Activated CD4-positive, alpha-beta memory T cell treated with anti-CD3 and anti-CD28 coated beads, Interleukin-2, amount 10 ng/mL, durations not matched to agents 7 days and 5 days (primary cell): ENCODE data around the gene LEFTY2. TPM values are rescaled to one million over a fixed set of nuclear protein-coding genes. Genes with fewer than 3 reads are reported as not detected.
"Not testable (repeated sequence)": the region's sequence is repeated elsewhere in the genome, so short reads cannot be mapped to it uniquely, and the experiment has no call there.

ENCODE experiments used
- CTCF ChIA-PET: fragments of 350-600 bp; sonication (Branson Sonifier 250); formaldehyde crosslinking; loops from one replicate; lab custom pipeline; 2021; ENCODE audit warnings: antibody characterized with exemption, inconsistent platforms; lab: Charles Lee
- POLR2A ChIA-PET: fragments of 350-600 bp; sonication (Branson Sonifier 250); formaldehyde crosslinking; loops from one replicate; lab custom pipeline; 2021; ENCODE audit warnings: antibody characterized with exemption; lab: Charles Lee
- DNase-seq: peaks from one replicate; pipeline ENCODE4 v3.0.0-alpha.2; 2020
- H3K27ac Mint-ChIP-seq: one replicate; pipeline ENCODE4 v1.8.0; 2021; ENCODE audit warnings: mild to moderate bottlenecking, mixed read lengths
- H3K27me3 Mint-ChIP-seq: one replicate; pipeline ENCODE4 v1.8.0; 2021; ENCODE audit warnings: mixed read lengths
- H3K36me3 Mint-ChIP-seq: one replicate; pipeline ENCODE4 v1.8.0; 2021; ENCODE audit warnings: low read depth, mixed read lengths
- H3K4me1 Mint-ChIP-seq: one replicate; pipeline ENCODE4 v1.8.0; 2021; ENCODE audit warnings: mixed read lengths
- H3K4me3 Mint-ChIP-seq: one replicate; pipeline ENCODE4 v1.8.0; 2021; ENCODE audit warnings: mild to moderate bottlenecking, mixed read lengths
- H3K9me3 Mint-ChIP-seq: one replicate; pipeline ENCODE4 v1.8.0; 2021; ENCODE audit warnings: mixed read lengths
- total RNA-seq, 2 experiments: library from RNA; stranded (reverse); gene quantifications; one replicate each; pipeline ENCODE4 v1.2.3, GENCODE V29; 2021

Gene LEFTY2
- total RNA-seq, 2 experiments from 2014 or later: not detected

GRCh38 chr1:225970592-225971157, 29.7 kb upstream of the LEFTY2 start:
- H3K9me3 Mint-ChIP-seq, H3K4me1 Mint-ChIP-seq, H3K27ac Mint-ChIP-seq, H3K36me3 Mint-ChIP-seq, H3K4me3 Mint-ChIP-seq, H3K27me3 Mint-ChIP-seq, DNase-seq: not testable (repeated sequence)
- POLR2A ChIA-PET: interaction anchor here (1.6 kb wide), 1 partner anchor 502 kb away, joined by 3 read pairs; no protein-coding TSS in a partner anchor
- CTCF ChIA-PET: interaction anchor here (1.5 kb wide), 1 partner anchor 503 kb away, joined by 3 read pairs; no protein-coding TSS in a partner anchor

- CTCF ChIA-PET: interaction anchor here (1.5 kb wide), 1 partner anchor 502 kb away, joined by 3 read pairs; no protein-coding TSS in a partner anchor
- not testable (repeated sequence) for H3K4me1 Mint-ChIP-seq, H3K9me3 Mint-ChIP-seq, DNase-seq, H3K4me3 Mint-ChIP-seq, H3K27ac Mint-ChIP-seq, H3K36me3 Mint-ChIP-seq, H3K27me3 Mint-ChIP-seq
- POLR2A ChIA-PET: interaction anchor here (1.6 kb wide), 1 partner anchor 501 kb away, joined by 3 read pairs; no protein-coding TSS in a partner anchor
These were observed 28.7 kb upstream of the LEFTY2 start for GRCh38 chr1:225969751-225970150.

DNA sequence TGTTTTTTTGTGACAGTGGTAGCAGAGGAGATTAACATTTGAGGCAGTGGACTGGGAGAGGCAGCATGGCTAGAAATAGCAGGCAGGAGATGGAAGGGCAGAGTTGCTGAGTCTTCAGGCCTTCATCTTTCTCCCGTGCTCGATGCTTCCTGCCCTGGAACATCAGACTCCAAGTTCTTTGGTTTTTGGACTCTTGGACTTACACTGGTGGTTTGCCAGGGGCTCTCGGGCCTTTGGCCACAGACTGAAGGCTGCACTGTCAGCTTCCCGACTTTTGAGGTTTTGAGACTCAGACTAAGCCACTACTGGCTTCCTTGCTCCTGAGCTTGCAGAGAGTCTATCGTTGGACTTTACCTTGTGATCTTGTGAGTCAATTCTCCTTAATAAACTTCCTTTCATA, 24.2 kb upstream of the LEFTY2 start:
- Mint-ChIP-seq H3K27me3 (no peaks in the 10 kb centered on the region), H3K4me3 (no peak overlapping the region), H3K36me3 (no peaks in the 10 kb centered on the region), H3K4me1 (no peaks in the 10 kb centered on the region), H3K9me3 (no peaks in the 10 kb centered on the region), H3K27ac (no peak overlapping the region)
- ChIA-PET POLR2A (no interaction called here), CTCF (no interaction called here)
- no peak for DNase-seq

GRCh38 chr1:225963735-225964530, 22.9 kb upstream of the LEFTY2 start:
- ChIA-PET POLR2A (no interaction called here), CTCF (interaction anchor here (1.0 to 3.4 kb wide), 4 partner anchors 15 to 186 kb away, joined by 3 to 24 read pairs (median 4); partner anchors contain the start of gene SRP9)
- no peak for DNase-seq
- Mint-ChIP-seq H3K27me3 (no peaks in the 10 kb centered on the region), H3K4me1 (no peaks in the 10 kb centered on the region), H3K4me3 (no peak overlapping the region), H3K27ac (no peak overlapping the region), H3K9me3 (no peaks in the 10 kb centered on the region), H3K36me3 (no peaks in the 10 kb centered on the region)

- Mint-ChIP-seq H3K27ac (no peak overlapping the region), H3K4me1 (no peaks in the 10 kb centered on the region), H3K9me3 (no peaks in the 10 kb centered on the region), H3K27me3 (no peaks in the 10 kb centered on the region), H3K4me3 (no peak overlapping the region), H3K36me3 (no peaks in the 10 kb centered on the region)
- ChIA-PET POLR2A (interaction anchor here (0.6 to 1.2 kb wide), 2 partner anchors 18 to 483 kb away, joined by 3 to 4 read pairs; no protein-coding TSS in a partner anchor), CTCF (interaction anchor here (0.9 to 3.4 kb wide), 9 partner anchors 12 to 185 kb away, joined by 3 to 32 read pairs (median 5); partner anchors contain the start of gene SRP9)
- DNase-seq: peak; percentile 60
These were observed 21.5 kb upstream of the LEFTY2 start for GRCh38 chr1:225962440-225962975.

GRCh38 chr1:225961659-225962439, 20.8 kb upstream of the LEFTY2 start:
- CTCF ChIA-PET: interaction anchor here (0.7 to 3.4 kb wide), 9 partner anchors 13 to 184 kb away, joined by 3 to 32 read pairs (median 5); partner anchors contain the start of genes PYCR2 and SRP9
- H3K9me3 Mint-ChIP-seq: no peaks in the 10 kb centered on the region
- no peaks in the 10 kb centered on the region for H3K36me3 Mint-ChIP-seq
- H3K27ac Mint-ChIP-seq: no peak overlapping the region
- H3K4me3 Mint-ChIP-seq: no peak overlapping the region
- POLR2A ChIA-PET: interaction anchor here (0.6 to 1.2 kb wide), 2 partner anchors 18 to 482 kb away, joined by 3 to 4 read pairs; no protein-coding TSS in a partner anchor
- DNase-seq: no peak
- H3K4me1 Mint-ChIP-seq: no peaks in the 10 kb centered on the region
- no peaks in the 10 kb centered on the region for H3K27me3 Mint-ChIP-seq

DNA sequence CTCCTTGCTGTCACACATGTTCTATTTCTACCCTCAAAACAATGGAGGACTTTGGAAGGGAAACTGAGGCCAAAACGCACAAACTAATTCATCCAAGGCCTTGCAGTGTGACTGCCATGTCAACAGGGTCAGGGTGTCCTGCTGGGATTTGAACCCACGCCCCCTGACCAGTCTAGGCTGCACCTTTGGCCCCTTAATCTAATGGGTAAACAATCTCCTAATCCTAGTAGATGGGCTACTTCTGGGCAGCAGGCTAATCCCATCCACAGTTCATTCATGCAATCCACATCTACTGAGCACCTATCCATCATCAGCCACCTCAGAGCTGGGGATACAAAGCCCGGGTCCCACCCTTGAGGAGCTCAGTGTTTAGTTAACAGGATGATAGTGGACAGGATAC, 17.0 kb upstream of the LEFTY2 start:
- CTCF ChIA-PET: interaction anchor here (0.6 kb wide), 1 partner anchor 315 kb away, joined by 3 read pairs; no protein-coding TSS in a partner anchor
- Mint-ChIP-seq H3K27me3 (peaks cover 12% of the 10 kb centered on the region), H3K9me3 (no peaks in the 10 kb centered on the region), H3K36me3 (no peaks in the 10 kb centered on the region), H3K4me3 (no peak overlapping the region), H3K4me1 (no peaks in the 10 kb centered on the region), H3K27ac (no peak overlapping the region)
- POLR2A ChIA-PET: no interaction called here
- no peak for DNase-seq

DNA sequence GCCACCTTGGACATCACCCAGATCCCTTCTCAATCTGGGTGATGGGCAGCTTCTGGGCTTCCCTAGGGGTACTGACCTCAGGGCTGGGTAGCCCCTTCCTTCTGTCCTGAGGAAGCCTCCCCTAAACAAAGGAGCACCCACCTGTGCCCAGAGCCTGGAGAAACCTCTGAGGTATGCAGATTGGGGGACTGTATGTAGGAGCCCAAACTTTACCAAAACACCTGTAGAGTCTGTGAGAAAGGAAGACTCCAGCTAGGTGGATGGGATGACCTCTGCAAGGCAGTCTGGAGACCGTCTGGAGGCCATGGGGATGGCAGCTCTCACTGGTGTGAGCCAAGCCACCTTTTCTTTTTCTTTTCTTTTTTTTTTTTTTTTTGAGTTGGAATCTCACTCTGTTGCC, 13.7 kb upstream of the LEFTY2 start:
- Mint-ChIP-seq H3K9me3 (no peaks in the 10 kb centered on the region), H3K4me1 (no peaks in the 10 kb centered on the region), H3K36me3 (no peaks in the 10 kb centered on the region), H3K27ac (no peak overlapping the region), H3K27me3 (peaks cover 28% of the 10 kb centered on the region), H3K4me3 (no peak overlapping the region)
- ChIA-PET POLR2A (no interaction called here), CTCF (no interaction called here)
- DNase-seq: no peak

DNA sequence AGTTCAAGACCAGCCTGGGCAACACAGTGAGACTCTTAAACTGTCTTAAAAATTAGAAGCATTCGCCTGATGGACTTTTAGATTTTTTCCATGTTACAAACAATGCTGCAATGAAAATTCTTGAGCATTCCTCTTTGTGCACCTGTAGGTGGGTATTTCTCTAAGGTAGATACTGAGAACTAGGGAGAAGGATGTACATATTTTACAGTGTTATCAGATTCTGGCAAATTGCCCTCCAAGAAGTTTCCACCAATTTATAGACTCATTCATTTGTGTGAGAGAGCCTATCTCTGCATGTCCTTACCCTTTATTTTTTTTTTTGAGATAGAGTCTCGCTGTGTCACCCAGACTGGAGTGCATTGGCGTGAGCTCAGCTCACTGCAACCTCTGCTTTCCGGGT, 12.3 kb upstream of the LEFTY2 start:
- Mint-ChIP-seq H3K36me3 (no peaks in the 10 kb centered on the region), H3K9me3 (no peaks in the 10 kb centered on the region), H3K4me3 (no peak overlapping the region), H3K4me1 (no peaks in the 10 kb centered on the region), H3K27me3 (peaks cover 36% of the 10 kb centered on the region), H3K27ac (no peak overlapping the region)
- POLR2A ChIA-PET: no interaction called here
- no peak for DNase-seq
- CTCF ChIA-PET: no interaction called here

GRCh38 chr1:225950905-225951497, 10.0 kb upstream of the LEFTY2 start:
- no peaks in the 10 kb centered on the region for H3K9me3 Mint-ChIP-seq
- no peak overlapping the region for H3K4me3 Mint-ChIP-seq
- no peaks in the 10 kb centered on the region for H3K36me3 Mint-ChIP-seq
- peaks cover 49% of the 10 kb centered on the region for H3K27me3 Mint-ChIP-seq
- DNase-seq: no peak
- H3K27ac Mint-ChIP-seq: no peak overlapping the region
- CTCF ChIA-PET: no interaction called here
- POLR2A ChIA-PET: interaction anchor here (0.7 kb wide), 1 partner anchor 27 kb away, joined by 3 read pairs; the partner anchor contains the start of gene PYCR2
- no peaks in the 10 kb centered on the region for H3K4me1 Mint-ChIP-seq

DNA sequence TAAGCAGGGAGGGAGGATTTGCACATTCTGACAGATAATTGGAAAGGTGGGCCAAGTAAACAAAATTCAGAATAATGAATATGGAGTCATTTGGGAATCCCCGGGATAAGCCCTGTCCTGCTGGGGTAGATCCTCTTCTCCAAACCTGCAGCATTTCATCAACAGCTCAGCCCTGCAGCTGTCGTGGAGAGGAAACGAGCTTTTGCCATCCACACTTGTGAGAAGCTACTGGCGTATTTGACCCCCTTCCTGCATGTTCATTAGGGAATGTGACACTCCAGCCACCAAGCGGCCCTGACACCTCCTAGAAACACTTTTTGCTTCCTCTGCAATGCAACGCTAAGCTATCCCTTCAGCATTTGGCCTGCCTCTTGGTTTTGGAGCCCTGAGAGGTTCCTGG, 8.0 kb upstream of the LEFTY2 start:
- no peak overlapping the region for H3K4me3 Mint-ChIP-seq
- no peaks in the 10 kb centered on the region for H3K36me3 Mint-ChIP-seq
- CTCF ChIA-PET: interaction anchor here (0.8 kb wide), 1 partner anchor 14 kb away, joined by 4 read pairs; no protein-coding TSS in a partner anchor

GRCh38 chr1:225946803-225947202, 5.8 kb upstream of the LEFTY2 start:
- no peak for DNase-seq
- POLR2A ChIA-PET: no interaction called here
- CTCF ChIA-PET: no interaction called here
- Mint-ChIP-seq H3K27me3 (peaks cover 34% of the 10 kb centered on the region), H3K4me1 (peaks cover 11% of the 10 kb centered on the region), H3K9me3 (no peaks in the 10 kb centered on the region), H3K4me3 (no peak overlapping the region), H3K27ac (no peak overlapping the region), H3K36me3 (no peaks in the 10 kb centered on the region)

More for the DNA sequence above, 8.0 kb upstream of the LEFTY2 start:
- Mint-ChIP-seq H3K27ac (no peak overlapping the region), H3K4me1 (peaks cover 11% of the 10 kb centered on the region), H3K9me3 (no peaks in the 10 kb centered on the region), H3K27me3 (peaks cover 42% of the 10 kb centered on the region)
- no peak for DNase-seq
- POLR2A ChIA-PET: no interaction called here
